GM12873 (cell line): ENCODE results near the gene ELAVL4.

Experiments used
- TF ChIP-seq, protein P1 (sequence below): IDR thresholded peaks from 2 replicates; pipeline ENCODE4 v1.5.1; 2012; ENCODE audit warnings: low read depth, mild to moderate bottlenecking, moderate library complexity, low read length, control low read depth; ENCODE audit not compliant: insufficient read depth; ENCODE audit errors: missing control alignments

Gene ELAVL4

GRCh38 chr1:50147191-50147850, 38.6 kb downstream of the ELAVL4 start:
- TF ChIP-seq, protein P1, sequence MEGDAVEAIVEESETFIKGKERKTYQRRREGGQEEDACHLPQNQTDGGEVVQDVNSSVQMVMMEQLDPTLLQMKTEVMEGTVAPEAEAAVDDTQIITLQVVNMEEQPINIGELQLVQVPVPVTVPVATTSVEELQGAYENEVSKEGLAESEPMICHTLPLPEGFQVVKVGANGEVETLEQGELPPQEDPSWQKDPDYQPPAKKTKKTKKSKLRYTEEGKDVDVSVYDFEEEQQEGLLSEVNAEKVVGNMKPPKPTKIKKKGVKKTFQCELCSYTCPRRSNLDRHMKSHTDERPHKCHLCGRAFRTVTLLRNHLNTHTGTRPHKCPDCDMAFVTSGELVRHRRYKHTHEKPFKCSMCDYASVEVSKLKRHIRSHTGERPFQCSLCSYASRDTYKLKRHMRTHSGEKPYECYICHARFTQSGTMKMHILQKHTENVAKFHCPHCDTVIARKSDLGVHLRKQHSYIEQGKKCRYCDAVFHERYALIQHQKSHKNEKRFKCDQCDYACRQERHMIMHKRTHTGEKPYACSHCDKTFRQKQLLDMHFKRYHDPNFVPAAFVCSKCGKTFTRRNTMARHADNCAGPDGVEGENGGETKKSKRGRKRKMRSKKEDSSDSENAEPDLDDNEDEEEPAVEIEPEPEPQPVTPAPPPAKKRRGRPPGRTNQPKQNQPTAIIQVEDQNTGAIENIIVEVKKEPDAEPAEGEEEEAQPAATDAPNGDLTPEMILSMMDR = no peak

DNA sequence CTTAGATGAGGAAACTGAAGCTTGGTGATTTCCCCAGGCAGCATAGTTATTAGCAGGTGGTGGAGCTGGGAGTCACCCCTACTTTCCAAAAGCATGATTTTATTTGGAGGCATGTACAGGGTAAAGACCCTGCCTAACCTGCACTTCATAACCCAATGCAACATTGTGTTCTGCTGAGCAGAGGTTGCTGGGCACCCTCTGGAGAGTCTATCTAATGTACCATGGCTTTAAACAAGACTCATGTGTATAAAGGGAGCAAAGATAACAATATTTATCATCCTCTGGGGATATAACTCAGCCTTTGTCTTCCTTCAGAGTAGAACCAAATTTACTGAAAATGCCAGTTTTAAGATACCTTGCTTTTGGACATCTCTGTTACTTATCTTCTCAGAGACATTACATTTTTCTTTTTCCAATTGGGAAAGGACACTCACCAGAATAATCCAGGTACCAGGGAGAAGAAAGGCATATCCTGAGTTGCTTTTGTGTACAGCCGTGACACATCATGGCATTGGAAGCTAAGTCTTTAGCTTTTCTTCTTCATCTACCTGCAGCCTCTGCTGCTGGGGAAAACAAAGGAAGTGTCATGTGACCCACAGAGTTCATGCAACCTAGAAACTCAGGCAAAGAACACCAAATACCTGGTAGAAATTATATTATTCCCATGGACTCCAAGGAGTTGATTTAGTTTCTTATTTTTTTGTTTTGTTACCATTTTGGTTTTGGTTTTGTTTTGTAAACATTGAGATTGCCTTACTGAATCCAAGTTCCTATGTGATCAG, 39.6 kb downstream of the ELAVL4 start:
- TF ChIP-seq, protein P1 = no peak

DNA sequence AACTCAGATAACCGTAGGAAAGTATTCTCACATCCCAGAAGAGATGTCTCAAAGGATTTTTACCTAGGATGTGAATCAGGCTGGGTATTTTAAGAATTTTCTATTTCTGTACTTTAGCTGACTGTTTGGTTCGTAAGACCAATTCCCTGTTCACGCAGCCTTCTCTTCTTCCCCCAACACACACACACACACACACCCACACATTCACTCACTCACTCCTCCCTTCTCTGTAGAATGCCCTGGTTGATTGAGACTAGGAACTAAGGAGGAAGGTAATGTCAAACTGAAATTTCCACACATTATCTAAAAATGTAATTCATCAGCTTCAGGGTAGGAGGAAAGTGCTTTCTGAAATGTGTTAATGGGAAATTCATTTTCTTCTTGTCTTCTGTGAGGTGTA, 43.5 kb downstream of the ELAVL4 start:
- TF ChIP-seq, protein P1 = no peak

DNA sequence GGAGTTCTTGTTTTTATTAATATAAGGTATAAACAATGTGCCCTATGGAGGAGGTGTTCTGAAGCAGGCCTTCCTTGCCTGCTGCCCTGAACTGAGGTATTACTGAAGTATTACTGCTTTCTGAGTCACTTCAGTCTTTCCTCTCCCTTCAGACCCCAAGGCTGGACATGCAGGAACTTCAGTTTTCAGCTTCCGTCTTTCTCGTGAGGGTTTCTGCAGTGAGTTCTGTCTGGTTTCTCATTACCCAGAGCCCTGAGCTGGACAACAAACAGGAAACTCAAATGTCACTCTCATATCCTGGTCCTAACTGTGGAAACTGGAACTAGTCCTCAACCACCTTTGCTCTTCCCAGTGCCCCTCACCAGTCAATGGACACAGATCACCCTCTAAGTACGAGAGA, 46.8 kb downstream of the ELAVL4 start:
- TF ChIP-seq, protein P1 = no peak

DNA sequence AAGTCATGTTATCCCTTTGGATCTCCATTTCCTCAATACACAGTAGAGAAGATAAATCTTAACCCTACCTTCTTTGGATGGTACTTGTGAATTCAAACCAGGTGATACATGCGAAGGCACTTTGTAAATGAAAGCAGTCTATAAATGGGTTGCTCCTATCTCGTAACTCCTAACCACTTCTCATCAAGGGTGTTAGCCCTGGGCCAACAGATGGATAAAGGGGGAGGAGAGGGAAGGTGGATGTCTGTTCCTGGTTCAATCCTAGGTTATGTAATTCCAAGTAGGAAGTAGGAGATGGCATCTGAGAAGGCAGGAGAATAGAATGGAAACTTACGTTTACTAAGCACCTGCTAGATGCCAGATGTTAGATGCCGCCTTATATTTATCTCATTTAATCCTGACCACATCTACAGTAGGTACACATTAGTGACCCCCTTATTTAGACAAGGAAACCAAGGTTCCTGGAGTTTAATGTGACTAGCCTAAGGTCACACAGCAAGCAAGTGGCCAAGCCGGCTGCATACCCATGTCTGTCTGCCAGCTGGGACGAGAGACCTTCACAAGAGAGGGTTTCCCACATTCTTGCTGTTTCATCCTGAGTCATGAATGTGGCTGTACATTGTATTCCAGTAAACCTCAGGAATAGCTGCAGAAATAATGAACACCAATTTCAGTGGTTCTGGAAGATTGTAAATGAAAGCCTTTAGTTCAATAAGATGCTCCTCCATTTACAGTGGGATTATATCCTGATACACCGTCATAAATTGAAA, 47.7 kb downstream of the ELAVL4 start:
- TF ChIP-seq, protein P1 = no peak

GRCh38 chr1:50157306-50157941, 48.7 kb downstream of the ELAVL4 start:
- TF ChIP-seq, protein P1 = no peak
